SU-DHL-6 (cell line): ENCODE results near the gene ARHGEF37.

Experiments used
- H2AFZ ChIP-seq: fragments of 200-600 bp; sonication (generic); 2 replicates; pipeline ENCODE4 v1.6.1; 2014; ENCODE audit warnings: low read depth, mild to moderate bottlenecking, moderate library complexity, mixed read lengths, antibody characterized with exemption, low read length; ENCODE audit not compliant: severe bottlenecking
- H3F3A ChIP-seq: fragments of 200-600 bp; shearing (Covaris generic); 2 replicates; pipeline ENCODE4 v1.6.0; 2016; ENCODE audit warnings: antibody characterized with exemption, mild to moderate bottlenecking; ENCODE audit not compliant: insufficient read depth
- H3K27ac ChIP-seq: fragments of 200-600 bp; sonication (generic); 2 replicates; pipeline ENCODE4 v1.5.1; 2016; ENCODE audit warnings: low read depth, mild to moderate bottlenecking, low read length, moderate library complexity, mixed read lengths
- H3K27me3 ChIP-seq: fragments of 200-600 bp; sonication (generic), shearing (Covaris generic); 2 replicates; pipeline ENCODE4 v1.6.0; 2014; ENCODE audit warnings: mild to moderate bottlenecking, low read length
- H3K36me3 ChIP-seq: fragments of 200-600 bp; sonication (generic); 2 replicates; pipeline ENCODE4 v1.6.1; 2014; ENCODE audit warnings: mild to moderate bottlenecking, low read length, mixed read lengths
- H3K4me2 ChIP-seq: fragments of 300-600, 200-600 bp; shearing (Covaris generic), sonication (generic); 2 replicates; pipeline ENCODE4 v1.6.0; 2014; ENCODE audit warnings: low read length, low read depth, mild to moderate bottlenecking; ENCODE audit not compliant: poor library complexity, severe bottlenecking
- H3K4me3 ChIP-seq: fragments of 200-600 bp; sonication (generic); 2 replicates; pipeline ENCODE4 v1.5.1; 2014; ENCODE audit warnings: antibody characterized with exemption, low read length, mild to moderate bottlenecking, mixed read lengths; ENCODE audit not compliant: insufficient read depth, poor library complexity, severe bottlenecking
- H3K79me2 ChIP-seq: fragments of 200-600 bp; sonication (generic); 2 replicates; pipeline ENCODE4 v1.6.1; 2014; ENCODE audit warnings: mild to moderate bottlenecking, low read length, moderate library complexity; ENCODE audit not compliant: insufficient read depth
- H3K9ac ChIP-seq: fragments of 200-600 bp; sonication (generic); 2 replicates; pipeline ENCODE4 v1.7.0; 2014; ENCODE audit warnings: mild to moderate bottlenecking, low read length
- H3K9me2 ChIP-seq: fragments of 200-600 bp; sonication (generic); replicated peaks from 2 replicates; pipeline ENCODE4 v1.6.1; 2014; ENCODE audit warnings: low read length; ENCODE audit not compliant: insufficient read depth
- H3K9me3 ChIP-seq: fragments of 200-600 bp; sonication (generic); 2 replicates; pipeline ENCODE4 v1.6.1; 2014; ENCODE audit warnings: low read length, mixed read lengths; ENCODE audit not compliant: insufficient read depth
- H4K20me1 ChIP-seq: fragments of 200-600 bp; sonication (generic); 2 replicates; pipeline ENCODE4 v1.6.1; 2014; ENCODE audit warnings: low read depth, mild to moderate bottlenecking, antibody characterized with exemption, low read length, moderate library complexity, mixed read lengths
- EZH2phosphoT487 ChIP-seq: fragments of 200-600 bp; sonication (generic), shearing (Covaris generic); conservative IDR thresholded peaks from 2 replicates; pipeline ENCODE4 v1.6.1; 2018; ENCODE audit warnings: mild to moderate bottlenecking, antibody characterized with exemption, low read length, moderate library complexity, mixed read lengths
- TF ChIP-seq, protein P1 (sequence below): fragments of 200-600 bp; sonication (generic); IDR thresholded peaks from one replicate; pipeline ENCODE4 v1.5.1; 2017; ENCODE audit warnings: antibody characterized with exemption, mild to moderate bottlenecking, low read length, moderate library complexity; ENCODE audit not compliant: insufficient read depth, poor library complexity, severe bottlenecking

ARHGEF37 gene

DNA sequence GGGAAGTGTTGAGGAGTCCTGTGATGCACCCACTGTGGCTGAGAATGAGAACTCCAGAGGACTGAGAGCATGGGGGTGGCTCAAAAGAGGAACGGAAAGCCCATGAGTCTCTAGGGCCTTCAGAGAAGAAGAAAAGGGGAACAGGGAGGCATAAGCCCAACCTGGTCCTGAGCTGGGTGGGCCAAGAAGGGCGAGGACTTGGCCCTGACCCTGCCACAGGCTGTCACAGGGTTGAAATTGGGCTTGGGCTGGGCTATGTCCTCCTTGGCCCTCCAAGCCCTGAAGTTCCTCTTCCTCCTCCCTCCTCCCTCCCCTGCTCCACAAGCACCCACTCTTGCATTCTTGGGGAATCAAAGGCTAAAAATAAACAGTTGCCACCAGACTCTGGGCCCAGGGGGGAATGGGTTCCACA lies 99.5 kb downstream of the ARHGEF37 start:
- no peaks in the 10 kb centered on the region for H3K9me2 ChIP-seq
- H3F3A ChIP-seq = no peaks in the 10 kb centered on the region
- no peak overlapping the region for H3K4me2 ChIP-seq
- H3K27ac ChIP-seq = no peak overlapping the region
- no peaks in the 10 kb centered on the region for H3K9me3 ChIP-seq
- no peaks in the 10 kb centered on the region for H3K79me2 ChIP-seq
- H4K20me1 ChIP-seq = no peaks in the 10 kb centered on the region
- no peaks in the 10 kb centered on the region for H3K27me3 ChIP-seq
- no peak overlapping the region for H2AFZ ChIP-seq
- TF ChIP-seq, protein P1, sequence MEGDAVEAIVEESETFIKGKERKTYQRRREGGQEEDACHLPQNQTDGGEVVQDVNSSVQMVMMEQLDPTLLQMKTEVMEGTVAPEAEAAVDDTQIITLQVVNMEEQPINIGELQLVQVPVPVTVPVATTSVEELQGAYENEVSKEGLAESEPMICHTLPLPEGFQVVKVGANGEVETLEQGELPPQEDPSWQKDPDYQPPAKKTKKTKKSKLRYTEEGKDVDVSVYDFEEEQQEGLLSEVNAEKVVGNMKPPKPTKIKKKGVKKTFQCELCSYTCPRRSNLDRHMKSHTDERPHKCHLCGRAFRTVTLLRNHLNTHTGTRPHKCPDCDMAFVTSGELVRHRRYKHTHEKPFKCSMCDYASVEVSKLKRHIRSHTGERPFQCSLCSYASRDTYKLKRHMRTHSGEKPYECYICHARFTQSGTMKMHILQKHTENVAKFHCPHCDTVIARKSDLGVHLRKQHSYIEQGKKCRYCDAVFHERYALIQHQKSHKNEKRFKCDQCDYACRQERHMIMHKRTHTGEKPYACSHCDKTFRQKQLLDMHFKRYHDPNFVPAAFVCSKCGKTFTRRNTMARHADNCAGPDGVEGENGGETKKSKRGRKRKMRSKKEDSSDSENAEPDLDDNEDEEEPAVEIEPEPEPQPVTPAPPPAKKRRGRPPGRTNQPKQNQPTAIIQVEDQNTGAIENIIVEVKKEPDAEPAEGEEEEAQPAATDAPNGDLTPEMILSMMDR = no peak
- TF ChIP-seq EZH2phosphoT487 = no peak
- H3K4me3 ChIP-seq = no peak overlapping the region
- no peak overlapping the region for H3K9ac ChIP-seq
- H3K36me3 ChIP-seq = no peaks in the 10 kb centered on the region

DNA sequence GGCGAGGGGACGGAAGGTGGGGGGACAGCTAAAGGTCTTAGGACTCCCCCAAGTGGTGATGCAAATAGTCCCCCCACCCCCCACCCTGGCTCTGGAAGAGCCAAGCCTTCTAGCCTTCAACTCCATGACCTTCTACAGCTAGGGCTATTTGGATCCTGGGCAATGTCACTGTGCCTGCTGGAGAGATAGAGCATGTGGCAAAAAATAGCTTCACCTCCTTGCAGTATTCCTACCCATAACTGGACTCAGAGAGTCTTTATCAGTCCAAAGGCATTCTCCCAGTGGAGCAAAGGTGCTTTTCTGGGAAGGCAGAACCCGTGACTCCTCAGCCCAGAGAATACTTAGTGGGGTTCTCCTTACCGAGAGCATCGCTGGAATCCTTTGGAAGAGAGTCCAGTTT lies 100.0 kb downstream of the ARHGEF37 start:
- Histone ChIP-seq H4K20me1 (no peaks in the 10 kb centered on the region), H3K4me3 (no peak overlapping the region), H2AFZ (no peak overlapping the region), H3K4me2 (no peak overlapping the region), H3K9me2 (no peaks in the 10 kb centered on the region), H3F3A (no peaks in the 10 kb centered on the region), H3K9me3 (no peaks in the 10 kb centered on the region), H3K9ac (no peak overlapping the region), H3K79me2 (no peaks in the 10 kb centered on the region), H3K27ac (no peak overlapping the region), H3K27me3 (no peaks in the 10 kb centered on the region), H3K36me3 (no peaks in the 10 kb centered on the region)
- TF ChIP-seq EZH2phosphoT487 = no peak
- TF ChIP-seq, protein P1 = no peak

DNA sequence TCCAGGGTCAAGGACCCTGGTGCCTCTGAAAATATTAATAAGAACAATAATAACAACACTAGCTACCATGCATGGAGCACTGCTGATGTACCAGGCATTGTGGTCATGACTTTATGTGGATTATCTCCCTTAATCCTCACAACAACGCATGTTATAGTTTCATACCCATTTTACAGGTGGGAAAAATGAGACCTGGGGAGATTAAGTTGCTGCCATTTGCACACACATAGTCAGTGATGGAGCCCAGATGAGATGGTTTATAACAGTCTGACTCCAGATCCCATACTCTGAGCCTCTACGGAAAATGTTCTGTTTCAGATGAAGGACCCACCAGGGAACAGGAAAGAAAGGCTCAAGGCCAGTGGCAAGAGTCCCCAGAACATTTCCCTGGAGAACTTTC lies 100.6 kb downstream of the ARHGEF37 start:
- H3K79me2 ChIP-seq = no peaks in the 10 kb centered on the region
- H3K9me2 ChIP-seq = no peaks in the 10 kb centered on the region
- no peaks in the 10 kb centered on the region for H3F3A ChIP-seq
- no peak overlapping the region for H3K4me3 ChIP-seq
- H3K9ac ChIP-seq = no peak overlapping the region
- no peak overlapping the region for H3K4me2 ChIP-seq
- H3K27ac ChIP-seq = no peak overlapping the region
- TF ChIP-seq, protein P1 = no peak
- TF ChIP-seq EZH2phosphoT487 = no peak
- no peaks in the 10 kb centered on the region for H4K20me1 ChIP-seq
- no peaks in the 10 kb centered on the region for H3K36me3 ChIP-seq
- no peaks in the 10 kb centered on the region for H3K27me3 ChIP-seq
- H2AFZ ChIP-seq = no peak overlapping the region
- no peaks in the 10 kb centered on the region for H3K9me3 ChIP-seq

DNA sequence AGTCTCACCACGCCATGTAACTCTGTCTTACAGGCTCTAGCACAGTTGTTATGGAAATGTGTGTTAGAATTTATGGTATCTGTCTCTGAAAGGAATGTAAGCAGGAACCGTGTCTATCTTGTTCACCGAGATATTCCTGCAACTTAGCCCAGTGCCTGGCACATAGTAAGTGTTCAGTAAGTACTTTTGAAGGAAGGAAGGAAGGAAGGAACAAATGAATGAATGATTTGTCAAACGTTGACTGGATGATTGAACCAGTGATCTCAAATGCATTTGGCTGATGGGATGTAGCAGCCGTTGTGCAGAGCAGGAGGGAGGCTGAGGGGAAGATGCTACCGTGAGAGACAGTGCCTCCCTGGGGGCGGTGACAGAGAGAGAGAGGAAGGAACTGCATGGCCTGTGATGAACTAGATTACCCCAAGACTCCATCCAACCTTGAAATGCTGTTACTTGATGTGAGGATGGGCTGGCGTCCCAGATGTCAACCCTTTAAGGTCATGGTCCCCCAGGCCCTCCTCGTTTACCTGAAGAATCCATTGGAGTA lies 101.3 kb downstream of the ARHGEF37 start:
- no peak overlapping the region for H3K4me2 ChIP-seq

More for the DNA sequence above, 101.3 kb downstream of the ARHGEF37 start:
- no peaks in the 10 kb centered on the region for H3K36me3 ChIP-seq
- TF ChIP-seq EZH2phosphoT487 = no peak
- TF ChIP-seq, protein P1 = no peak
- H3K9ac ChIP-seq = no peak overlapping the region
- H3K9me2 ChIP-seq = no peaks in the 10 kb centered on the region
- H3K9me3 ChIP-seq = no peaks in the 10 kb centered on the region
- H3K79me2 ChIP-seq = no peaks in the 10 kb centered on the region
- H4K20me1 ChIP-seq = no peaks in the 10 kb centered on the region
- H2AFZ ChIP-seq = no peak overlapping the region
- no peaks in the 10 kb centered on the region for H3F3A ChIP-seq
- H3K4me3 ChIP-seq = no peak overlapping the region
- H3K27ac ChIP-seq = no peak overlapping the region
- H3K27me3 ChIP-seq = no peaks in the 10 kb centered on the region
